BJ (cell line): ENCODE measurements around the gene FNDC3B. TPM values are rescaled to one million over a fixed set of nuclear protein-coding genes. Genes with fewer than 3 reads are reported as not detected.

Experiments used
- CTCF ChIA-PET: fragments of 350-600 bp; formaldehyde crosslinking; extraction: SDS; loops from one replicate; lab custom pipeline; 2021; ENCODE audit warnings: antibody characterized with exemption, inconsistent platforms; lab: Yijun Ruan, JAX
- POLR2A ChIA-PET: fragments of 300-600 bp; sonication (Branson Sonifier 250); formaldehyde crosslinking; extraction: SDS; loops from one replicate; lab custom pipeline; 2021; ENCODE audit warnings: antibody characterized with exemption; lab: Charles Lee
- DNase-seq: peaks from one replicate; pipeline ENCODE4 v3.0.0-alpha.2; 2011; ENCODE audit warnings: low read depth
- H3K27me3 ChIP-seq: 2 replicates; pipeline ENCODE4 v1.6.0; 2011; ENCODE audit warnings: low read length; ENCODE audit not compliant: control insufficient read depth, insufficient read depth
- H3K36me3 ChIP-seq: 2 replicates; pipeline ENCODE4 v1.5.1; 2011; ENCODE audit warnings: low read length; ENCODE audit not compliant: control insufficient read depth, insufficient read depth
- H3K4me3 ChIP-seq: 2 replicates; pipeline ENCODE4 v1.5.1; 2011; ENCODE audit warnings: low read depth, mild to moderate bottlenecking, control low read depth, low read length
- CTCF ChIP-seq: IDR thresholded peaks from 2 replicates; pipeline ENCODE4 v1.5.1; 2011; ENCODE audit warnings: low read depth, mild to moderate bottlenecking, control low read depth, inconsistent platforms, low read length, moderate library complexity; ENCODE audit not compliant: insufficient read depth
- polyA plus RNA-seq: library from polyadenylated mRNA; depleted of rRNA; stranded (reverse); fragments of >200 nt; gene quantifications from 2 replicates; pipeline ENCODE4 v1.2.3, GENCODE V29; 2011

The FNDC3B gene
- polyA plus RNA-seq, 1 experiment, result 28.6 TPM

GRCh38 chr3:172136330-172136729 is 97.0 kb downstream of the FNDC3B start:
- CTCF ChIA-PET, result no interaction called here
- Histone ChIP-seq H3K36me3 (0 out of 2 replicates have a peak, but pooled peaks cover 1% of the 10 kb centered on the region), H3K27me3 (no peaks in the 10 kb centered on the region), H3K4me3 (no peak overlapping the region)
- POLR2A ChIA-PET, result no interaction called here
- no peak for TF ChIP-seq CTCF
- DNase-seq, result no peak

- no peak for DNase-seq
- Histone ChIP-seq H3K27me3 (no peaks in the 10 kb centered on the region), H3K36me3 (0 out of 2 replicates have a peak, but pooled peaks cover 1% of the 10 kb centered on the region), H3K4me3 (no peak overlapping the region)
- no peak for TF ChIP-seq CTCF
- ChIA-PET CTCF (interaction anchor here (0.6 kb wide), 1 partner anchor 16 kb away, joined by 3 read pairs; no protein-coding TSS in a partner anchor), POLR2A (interaction anchor here (0.8 to 1.3 kb wide), 2 partner anchors 11 to 95 kb away, joined by 3 to 8 read pairs; no protein-coding TSS in a partner anchor)
These were observed 98.2 kb downstream of the FNDC3B start for GRCh38 chr3:172137287-172138192.

GRCh38 chr3:172138193-172138537 is 98.8 kb downstream of the FNDC3B start:
- CTCF ChIA-PET, result no interaction called here
- POLR2A ChIA-PET, result interaction anchor here (0.8 to 1.3 kb wide), 2 partner anchors 12 to 96 kb away, joined by 3 to 8 read pairs; no protein-coding TSS in a partner anchor

GRCh38 chr3:172138792-172139507 is 99.6 kb downstream of the FNDC3B start:
- H3K4me3 ChIP-seq, result no peak overlapping the region
- H3K36me3 ChIP-seq, result 0 out of 2 replicates have a peak, but pooled peaks cover 1% of the 10 kb centered on the region
- no peaks in the 10 kb centered on the region for H3K27me3 ChIP-seq
- DNase-seq, result no peak
- POLR2A ChIA-PET, result interaction anchor here (0.6 to 1.3 kb wide), 4 partner anchors 23 to 142 kb away, joined by 4 to 8 read pairs (median 5); no protein-coding TSS in a partner anchor
- CTCF ChIA-PET, result interaction anchor here (1.1 kb wide), 1 partner anchor 367 kb away, joined by 3 read pairs; no protein-coding TSS in a partner anchor
- TF ChIP-seq CTCF, result no peak

More at GRCh38 chr3:172138193-172138537, 98.8 kb downstream of the FNDC3B start:
- no peaks in the 10 kb centered on the region for H3K27me3 ChIP-seq
- H3K36me3 ChIP-seq, result 0 out of 2 replicates have a peak, but pooled peaks cover 1% of the 10 kb centered on the region
- TF ChIP-seq CTCF, result no peak
- DNase-seq, result no peak
- H3K4me3 ChIP-seq, result no peak overlapping the region
